EH (cell line): ENCODE measurements around the gene CDH13.
A peak's percentile ranks its signal among the peaks of the same experiment; 100 is the strongest.

Source experiments
- DNase-seq: peaks from one replicate; pipeline ENCODE4 v3.0.0-alpha.2; 2015; ENCODE audit warnings: low read depth

CDH13 gene

GRCh38 chr16:83054283-83054682 is 427.5 kb downstream of the CDH13 start:
- no peak for DNase-seq

- no peak for DNase-seq
Measured at GRCh38 chr16:83058376-83058775, 431.6 kb downstream of the CDH13 start.

- no peak for DNase-seq
Measured at GRCh38 chr16:83059237-83059636, 432.5 kb downstream of the CDH13 start.

- DNase-seq: no peak
Measured at GRCh38 chr16:83066011-83066410, 439.2 kb downstream of the CDH13 start.

- DNase-seq: no peak
Measured at GRCh38 chr16:83066881-83067280, 440.1 kb downstream of the CDH13 start.

- peak; percentile 57 for DNase-seq
Measured at GRCh38 chr16:83068686-83069085, 441.9 kb downstream of the CDH13 start.

GRCh38 chr16:83070416-83071209 is 443.8 kb downstream of the CDH13 start:
- DNase-seq: peak; percentile 60

- DNase-seq: no peak
Measured at GRCh38 chr16:83075956-83076355, 449.2 kb downstream of the CDH13 start.

GRCh38 chr16:83083361-83083760 is 456.6 kb downstream of the CDH13 start:
- no peak for DNase-seq

- DNase-seq: no peak
Measured at GRCh38 chr16:83085660-83086059, 458.9 kb downstream of the CDH13 start.

- peak; percentile 77 for DNase-seq
Measured at GRCh38 chr16:83095941-83096692, 469.3 kb downstream of the CDH13 start.

- DNase-seq: no peak
Measured at GRCh38 chr16:83098536-83098935, 471.8 kb downstream of the CDH13 start.

- DNase-seq: peak; percentile 38
Measured at GRCh38 chr16:83100679-83101078, 473.9 kb downstream of the CDH13 start.

GRCh38 chr16:83102336-83102735 is 475.6 kb downstream of the CDH13 start:
- DNase-seq: no peak

GRCh38 chr16:83105279-83106077 is 478.7 kb downstream of the CDH13 start:
- no peak for DNase-seq

GRCh38 chr16:83109490-83110125 is 482.8 kb downstream of the CDH13 start:
- peak; percentile 51 for DNase-seq

GRCh38 chr16:83110269-83110668 is 483.5 kb downstream of the CDH13 start:
- DNase-seq: peak; percentile 57

- peak; percentile 51 for DNase-seq
Measured at GRCh38 chr16:83113317-83113716, 486.5 kb downstream of the CDH13 start.

GRCh38 chr16:83113811-83114210 is 487.0 kb downstream of the CDH13 start:
- peak; percentile 80 for DNase-seq

- DNase-seq: no peak
Measured at GRCh38 chr16:83115491-83116232, 488.9 kb downstream of the CDH13 start.

GRCh38 chr16:83116274-83116892 is 489.6 kb downstream of the CDH13 start:
- DNase-seq: peak; percentile 50
